Brain microvascular endothelial cell (primary cell): ENCODE results near the gene MRPS6.

Experiments
- DNase-seq: peaks from one replicate; pipeline ENCODE4 v3.0.0-alpha.2; 2020
- H3K27ac ChIP-seq: fragments of 250-450 bp; sonication (Bioruptor Pico); 2 replicates; pipeline ENCODE4 v1.5.1; 2020; ENCODE audit warnings: mild to moderate bottlenecking, moderate library complexity
- H3K27me3 ChIP-seq: fragments of 250-450 bp; sonication (Bioruptor Pico); replicated peaks from 2 replicates; pipeline ENCODE4 v1.5.1; 2020; ENCODE audit warnings: mild to moderate bottlenecking
- H3K36me3 ChIP-seq: fragments of 250-450 bp; sonication (Bioruptor Pico); replicated peaks from 2 replicates; pipeline ENCODE4 v1.5.1; 2020; ENCODE audit warnings: mild to moderate bottlenecking
- H3K4me3 ChIP-seq: 2 replicates; pipeline ENCODE4 v1.5.1; 2011; ENCODE audit warnings: low read depth, mild to moderate bottlenecking, control low read depth, low read length, moderate library complexity
- CTCF ChIP-seq: IDR thresholded peaks from 2 replicates; pipeline ENCODE4 v1.5.1; 2011; ENCODE audit warnings: low read depth, mild to moderate bottlenecking, moderate library complexity, low read length, control low read depth, inconsistent platforms; ENCODE audit errors: missing control alignments
- in situ Hi-C: cut with HindIII; loops from 2 replicates; pipeline ENCODE4 v1.10.0; 2017; ENCODE audit warnings: low sequenced_read_pairs, low pct_ligation_motif_present

Gene MRPS6

DNA sequence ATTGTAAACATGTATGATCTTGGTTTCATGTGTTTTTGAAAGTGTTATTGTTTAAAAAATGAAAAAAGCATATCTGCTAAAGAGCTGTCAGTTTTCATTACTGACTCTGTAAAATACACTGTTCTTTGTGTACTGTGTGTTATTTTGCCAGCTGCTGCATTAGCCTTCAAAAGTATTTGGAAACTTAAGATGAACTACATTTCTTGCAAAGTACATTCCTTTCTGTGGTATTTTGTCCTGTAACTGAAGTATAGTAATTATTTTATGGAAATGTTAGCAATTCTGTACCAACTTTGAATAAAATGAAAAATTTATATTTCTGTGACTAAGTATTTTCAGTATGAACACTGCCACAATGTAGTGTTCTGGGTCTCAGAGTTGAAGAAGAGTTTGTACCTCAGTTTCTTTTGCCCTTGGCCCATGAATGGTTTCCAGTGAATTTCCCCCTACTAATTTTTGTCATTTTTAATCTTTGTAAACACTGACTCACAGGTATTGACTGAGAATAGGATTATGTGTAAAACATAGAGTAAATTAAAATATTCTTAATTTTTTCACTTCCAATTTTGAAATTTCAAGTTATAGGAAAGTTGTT is 32.7 kb downstream of the MRPS6 start:
- in situ Hi-C loops = no loop called here

GRCh38 chr21:34107606-34108005 is 34.2 kb downstream of the MRPS6 start:
- Histone ChIP-seq H3K36me3 (no peaks in the 10 kb centered on the region), H3K4me3 (no peak overlapping the region), H3K27me3 (no peaks in the 10 kb centered on the region), H3K27ac (no peak overlapping the region)
- no peak for TF ChIP-seq CTCF
- in situ Hi-C loops = no loop called here
- DNase-seq = no peak

More for the DNA sequence above, 32.7 kb downstream of the MRPS6 start:
- no peak overlapping the region for H3K4me3 ChIP-seq
- no peak for DNase-seq
- H3K27ac ChIP-seq = no peak overlapping the region
- no peaks in the 10 kb centered on the region for H3K27me3 ChIP-seq
- no peaks in the 10 kb centered on the region for H3K36me3 ChIP-seq
- no peak for TF ChIP-seq CTCF

GRCh38 chr21:34109075-34109474 is 35.7 kb downstream of the MRPS6 start:
- no peak for DNase-seq
- TF ChIP-seq CTCF = no peak
- no peak overlapping the region for H3K4me3 ChIP-seq
- H3K36me3 ChIP-seq = no peaks in the 10 kb centered on the region
- H3K27ac ChIP-seq = no peak overlapping the region
- in situ Hi-C loops = no loop called here
- H3K27me3 ChIP-seq = no peaks in the 10 kb centered on the region

GRCh38 chr21:34110594-34111202 is 37.3 kb downstream of the MRPS6 start:
- DNase-seq = no peak
- no peaks in the 10 kb centered on the region for H3K36me3 ChIP-seq
- no peak overlapping the region for H3K27ac ChIP-seq
- no peaks in the 10 kb centered on the region for H3K27me3 ChIP-seq
- in situ Hi-C loops = no loop called here
- H3K4me3 ChIP-seq = no peak overlapping the region
- TF ChIP-seq CTCF = no peak

- H3K36me3 ChIP-seq = no peaks in the 10 kb centered on the region
- TF ChIP-seq CTCF = no peak
- no peaks in the 10 kb centered on the region for H3K27me3 ChIP-seq
- H3K4me3 ChIP-seq = no peak overlapping the region
- in situ Hi-C loops = no loop called here
- no peak overlapping the region for H3K27ac ChIP-seq
- no peak for DNase-seq
Observed at GRCh38 chr21:34112316-34113033, 39.1 kb downstream of the MRPS6 start.
